HG02610 (cell line): Measurements from ENCODE around the gene MINAR1.

Source experiments
- ATAC-seq: cut with Tn5 transposase; IDR thresholded peaks from one replicate; pipeline ENCODE4 v1.9.1; 2021; ENCODE audit warnings: mild to moderate bottlenecking, moderate library complexity; ENCODE audit not compliant: unreplicated experiment

Gene MINAR1

GRCh38 chr15:79463781-79464270, 31.7 kb downstream of the MINAR1 start:
- no peak for ATAC-seq

DNA sequence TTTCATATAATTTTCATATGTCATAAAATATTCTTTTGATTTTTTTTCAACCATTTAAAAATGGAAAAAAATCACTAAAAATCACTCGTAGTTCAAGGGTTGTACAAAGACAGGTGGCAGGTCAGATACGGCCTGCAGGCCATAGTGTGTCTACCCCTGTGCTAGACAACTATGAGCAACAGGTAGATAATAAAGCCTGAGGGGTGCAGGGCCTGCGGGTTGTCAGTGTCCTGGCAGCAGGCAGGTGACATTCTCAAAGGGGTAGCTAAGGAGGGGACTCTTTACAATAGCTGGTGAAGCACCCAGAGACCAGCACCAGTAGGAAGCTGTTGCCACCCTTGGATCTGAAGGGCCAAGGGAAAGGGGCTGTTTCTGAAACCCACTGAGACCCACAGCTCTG, 34.4 kb downstream of the MINAR1 start:
- ATAC-seq: no peak

DNA sequence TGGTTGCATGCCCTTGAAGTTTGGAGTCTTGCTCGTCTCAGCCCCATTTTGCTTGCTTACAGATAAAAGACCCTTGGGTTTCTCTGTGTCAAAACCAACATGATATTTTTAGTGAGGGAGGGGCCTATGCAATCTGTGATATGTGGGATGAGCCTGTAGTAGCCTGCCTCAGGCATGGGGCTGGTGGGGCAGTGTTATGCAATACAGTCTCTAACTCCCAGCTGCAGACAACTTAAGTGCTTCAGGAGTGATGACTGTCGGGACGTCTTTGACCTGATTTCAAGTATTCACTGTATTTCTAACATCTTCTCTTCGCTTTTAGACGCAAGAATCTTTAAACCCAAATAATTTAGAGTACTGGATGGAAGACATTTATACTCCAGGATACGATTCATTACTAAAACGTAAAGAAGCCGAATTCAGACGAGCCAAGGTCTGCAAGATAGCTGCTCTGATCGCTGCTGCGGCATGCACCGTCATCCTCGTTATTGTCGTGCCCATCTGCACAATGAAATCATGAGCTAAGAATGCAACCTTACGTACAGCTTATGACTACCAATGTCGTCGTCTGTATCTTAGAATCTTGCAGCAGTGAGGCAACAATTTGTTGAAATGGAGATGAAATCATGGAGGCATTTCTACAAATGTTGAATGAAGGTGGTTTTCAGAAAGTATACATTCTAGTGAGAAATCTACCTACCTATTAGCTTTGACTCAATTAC, 35.9 kb downstream of the MINAR1 start:
- ATAC-seq: no peak

GRCh38 chr15:79472446-79472845, 40.3 kb downstream of the MINAR1 start:
- ATAC-seq: no peak

DNA sequence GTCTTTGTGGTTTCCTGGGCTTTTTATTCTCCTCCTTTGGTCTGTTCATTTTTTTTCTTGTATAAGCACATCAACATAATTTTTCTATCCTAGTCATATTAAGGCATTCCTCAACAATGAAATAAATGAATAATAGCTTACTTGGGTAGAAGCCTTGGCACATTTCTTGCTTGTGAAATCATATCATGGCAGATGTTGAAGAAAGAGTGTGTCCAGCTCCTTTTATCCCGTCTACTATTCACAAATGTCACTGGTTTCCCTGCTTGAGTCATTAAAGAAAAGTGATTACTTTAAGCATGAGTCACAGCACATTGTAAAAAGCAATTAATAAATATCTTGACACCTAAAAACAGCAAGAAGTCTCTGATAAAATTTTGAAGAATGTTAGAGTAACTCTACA, 42.1 kb downstream of the MINAR1 start:
- no peak for ATAC-seq

DNA sequence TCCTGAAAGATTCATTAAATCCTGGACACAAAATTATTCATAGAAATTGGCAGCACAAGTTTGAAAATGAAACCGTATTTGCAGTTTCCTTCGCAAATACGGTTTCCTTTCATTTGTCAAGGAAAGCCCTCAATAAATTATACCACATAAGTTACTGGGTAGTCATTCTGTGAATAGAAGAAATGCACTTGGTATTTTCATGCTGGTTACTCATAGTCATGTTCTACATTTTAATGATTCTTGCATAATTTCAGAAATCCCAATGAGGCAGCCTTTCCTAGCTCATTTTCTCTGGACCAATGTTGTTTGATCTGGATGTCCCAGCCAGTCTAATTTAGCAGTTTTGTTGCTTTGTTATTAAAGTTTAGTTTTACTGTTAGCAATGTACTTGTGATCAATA, 43.2 kb downstream of the MINAR1 start:
- ATAC-seq: no peak

GRCh38 chr15:79478108-79478507, 46.0 kb downstream of the MINAR1 start:
- ATAC-seq: no peak

DNA sequence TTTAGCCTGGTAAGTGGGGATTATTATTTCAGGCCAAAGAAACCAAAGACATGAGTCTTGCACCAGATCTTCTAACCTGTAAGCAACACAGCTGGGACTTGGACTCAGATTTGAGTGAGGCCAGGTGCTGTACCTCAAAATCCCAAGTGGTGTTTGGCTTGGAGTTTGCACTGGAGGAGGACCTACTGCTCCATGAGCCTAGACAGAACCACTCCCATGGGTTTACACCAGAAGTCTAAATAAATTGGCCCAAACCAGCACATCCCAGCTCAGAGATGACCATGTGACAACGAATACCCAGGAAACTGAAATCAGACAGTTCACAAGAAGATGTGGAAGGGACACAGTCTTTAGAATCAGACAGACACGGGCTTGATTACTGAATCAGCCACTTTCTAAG, 47.5 kb downstream of the MINAR1 start:
- ATAC-seq: no peak

DNA sequence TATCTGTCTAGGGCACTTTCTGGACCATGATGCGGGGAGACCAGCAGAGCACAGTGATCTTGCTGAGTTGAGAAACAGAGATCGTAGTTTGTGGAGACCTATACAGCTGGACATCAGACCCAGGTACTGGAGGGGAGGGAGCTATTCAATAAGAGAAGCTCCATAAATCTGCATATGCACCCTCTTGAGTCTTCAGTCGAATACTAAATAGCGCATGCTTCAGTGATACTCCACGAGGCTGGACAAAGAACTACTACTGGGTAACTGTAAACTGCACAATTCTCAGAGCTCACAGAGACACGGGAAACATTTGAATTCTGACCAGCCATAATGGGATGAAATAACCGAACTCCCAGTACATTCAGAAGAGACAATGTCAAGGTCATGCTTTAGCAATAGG, 49.7 kb downstream of the MINAR1 start:
- ATAC-seq: no peak
